WTC11 (cell line): ENCODE results near the gene NTMT1.

Source experiments
- CREB1 ChIP-seq: sonication (generic); formaldehyde crosslinking; IDR thresholded peaks from 2 replicates; pipeline ENCODE4 v1.8.0; 2023; ENCODE audit warnings: mild to moderate bottlenecking, missing genetic modification reagents
- GABPB1 ChIP-seq: sonication (generic); formaldehyde crosslinking; IDR thresholded peaks from 2 replicates; pipeline ENCODE4 v1.8.1; 2023; ENCODE audit warnings: mild to moderate bottlenecking, missing genetic modification reagents
- JUN ChIP-seq: sonication (generic); formaldehyde crosslinking; IDR thresholded peaks from 2 replicates; pipeline ENCODE4 v1.8.0; 2023; ENCODE audit warnings: mild to moderate bottlenecking, missing genetic modification reagents
- SP1 ChIP-seq: sonication (generic); formaldehyde crosslinking; conservative IDR thresholded peaks from 2 replicates; pipeline ENCODE4 v1.8.1; 2022; ENCODE audit warnings: missing genetic modification reagents
- TP53 ChIP-seq: sonication (generic); formaldehyde crosslinking; IDR thresholded peaks from 2 replicates; pipeline ENCODE4 v1.8.1; 2023; ENCODE audit warnings: mild to moderate bottlenecking, missing genetic modification reagents
- TF ChIP-seq, protein P1 (sequence below): fragments of 200-600 bp; IDR thresholded peaks from 2 replicates; pipeline ENCODE4 v1.8.0; 2022; ENCODE audit warnings: antibody characterized with exemption
- TF ChIP-seq, protein P2 (sequence below): sonication (generic); formaldehyde crosslinking; IDR thresholded peaks from 2 replicates; pipeline ENCODE4 v1.8.0; 2022; ENCODE audit warnings: mild to moderate bottlenecking, missing genetic modification reagents
- TF ChIP-seq, protein P3 (sequence below): sonication (generic); formaldehyde crosslinking; IDR thresholded peaks from 2 replicates; pipeline ENCODE4 v1.8.1; 2022; ENCODE audit warnings: low read depth, missing genetic modification reagents, borderline replicate concordance
- TF ChIP-seq, protein P4 (sequence below): fragments of 250-450 bp; sonication (Bioruptor Pico); IDR thresholded peaks from 2 replicates; pipeline ENCODE4 v1.9.0; 2021; ENCODE audit warnings: mild to moderate bottlenecking

DNA sequence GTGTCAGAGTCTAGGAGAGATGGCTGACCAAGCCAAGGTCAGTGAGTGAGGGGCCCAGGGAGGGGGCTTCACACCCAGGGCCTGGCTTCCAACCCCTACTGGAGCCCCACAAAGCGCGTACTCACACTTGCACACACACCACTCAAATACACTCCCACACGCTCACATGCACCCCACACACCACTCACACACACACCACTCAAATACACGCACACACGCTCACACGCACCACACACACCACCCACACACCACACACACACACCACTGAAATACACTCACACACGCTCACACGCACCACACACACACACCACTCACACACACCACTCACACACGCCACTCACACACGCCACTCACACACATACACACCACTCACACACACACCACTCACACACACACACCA lies 21.7 kb downstream of the NTMT1 start:
- TF ChIP-seq, protein P1, sequence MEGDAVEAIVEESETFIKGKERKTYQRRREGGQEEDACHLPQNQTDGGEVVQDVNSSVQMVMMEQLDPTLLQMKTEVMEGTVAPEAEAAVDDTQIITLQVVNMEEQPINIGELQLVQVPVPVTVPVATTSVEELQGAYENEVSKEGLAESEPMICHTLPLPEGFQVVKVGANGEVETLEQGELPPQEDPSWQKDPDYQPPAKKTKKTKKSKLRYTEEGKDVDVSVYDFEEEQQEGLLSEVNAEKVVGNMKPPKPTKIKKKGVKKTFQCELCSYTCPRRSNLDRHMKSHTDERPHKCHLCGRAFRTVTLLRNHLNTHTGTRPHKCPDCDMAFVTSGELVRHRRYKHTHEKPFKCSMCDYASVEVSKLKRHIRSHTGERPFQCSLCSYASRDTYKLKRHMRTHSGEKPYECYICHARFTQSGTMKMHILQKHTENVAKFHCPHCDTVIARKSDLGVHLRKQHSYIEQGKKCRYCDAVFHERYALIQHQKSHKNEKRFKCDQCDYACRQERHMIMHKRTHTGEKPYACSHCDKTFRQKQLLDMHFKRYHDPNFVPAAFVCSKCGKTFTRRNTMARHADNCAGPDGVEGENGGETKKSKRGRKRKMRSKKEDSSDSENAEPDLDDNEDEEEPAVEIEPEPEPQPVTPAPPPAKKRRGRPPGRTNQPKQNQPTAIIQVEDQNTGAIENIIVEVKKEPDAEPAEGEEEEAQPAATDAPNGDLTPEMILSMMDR = no peak
- TF ChIP-seq, protein P2, sequence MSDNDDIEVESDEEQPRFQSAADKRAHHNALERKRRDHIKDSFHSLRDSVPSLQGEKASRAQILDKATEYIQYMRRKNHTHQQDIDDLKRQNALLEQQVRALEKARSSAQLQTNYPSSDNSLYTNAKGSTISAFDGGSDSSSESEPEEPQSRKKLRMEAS (CRISPR knock-in tag) = no peak
- TF ChIP-seq, protein P3, sequence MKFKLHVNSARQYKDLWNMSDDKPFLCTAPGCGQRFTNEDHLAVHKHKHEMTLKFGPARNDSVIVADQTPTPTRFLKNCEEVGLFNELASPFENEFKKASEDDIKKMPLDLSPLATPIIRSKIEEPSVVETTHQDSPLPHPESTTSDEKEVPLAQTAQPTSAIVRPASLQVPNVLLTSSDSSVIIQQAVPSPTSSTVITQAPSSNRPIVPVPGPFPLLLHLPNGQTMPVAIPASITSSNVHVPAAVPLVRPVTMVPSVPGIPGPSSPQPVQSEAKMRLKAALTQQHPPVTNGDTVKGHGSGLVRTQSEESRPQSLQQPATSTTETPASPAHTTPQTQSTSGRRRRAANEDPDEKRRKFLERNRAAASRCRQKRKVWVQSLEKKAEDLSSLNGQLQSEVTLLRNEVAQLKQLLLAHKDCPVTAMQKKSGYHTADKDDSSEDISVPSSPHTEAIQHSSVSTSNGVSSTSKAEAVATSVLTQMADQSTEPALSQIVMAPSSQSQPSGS (CRISPR knock-in tag) = no peak
- no peak for TF ChIP-seq GABPB1 (CRISPR knock-in tag)
- TF ChIP-seq JUN (CRISPR knock-in tag) = no peak
- no peak for TF ChIP-seq TP53 (CRISPR knock-in tag)
- no peak for TF ChIP-seq SP1 (CRISPR knock-in tag)
- TF ChIP-seq, protein P4, sequence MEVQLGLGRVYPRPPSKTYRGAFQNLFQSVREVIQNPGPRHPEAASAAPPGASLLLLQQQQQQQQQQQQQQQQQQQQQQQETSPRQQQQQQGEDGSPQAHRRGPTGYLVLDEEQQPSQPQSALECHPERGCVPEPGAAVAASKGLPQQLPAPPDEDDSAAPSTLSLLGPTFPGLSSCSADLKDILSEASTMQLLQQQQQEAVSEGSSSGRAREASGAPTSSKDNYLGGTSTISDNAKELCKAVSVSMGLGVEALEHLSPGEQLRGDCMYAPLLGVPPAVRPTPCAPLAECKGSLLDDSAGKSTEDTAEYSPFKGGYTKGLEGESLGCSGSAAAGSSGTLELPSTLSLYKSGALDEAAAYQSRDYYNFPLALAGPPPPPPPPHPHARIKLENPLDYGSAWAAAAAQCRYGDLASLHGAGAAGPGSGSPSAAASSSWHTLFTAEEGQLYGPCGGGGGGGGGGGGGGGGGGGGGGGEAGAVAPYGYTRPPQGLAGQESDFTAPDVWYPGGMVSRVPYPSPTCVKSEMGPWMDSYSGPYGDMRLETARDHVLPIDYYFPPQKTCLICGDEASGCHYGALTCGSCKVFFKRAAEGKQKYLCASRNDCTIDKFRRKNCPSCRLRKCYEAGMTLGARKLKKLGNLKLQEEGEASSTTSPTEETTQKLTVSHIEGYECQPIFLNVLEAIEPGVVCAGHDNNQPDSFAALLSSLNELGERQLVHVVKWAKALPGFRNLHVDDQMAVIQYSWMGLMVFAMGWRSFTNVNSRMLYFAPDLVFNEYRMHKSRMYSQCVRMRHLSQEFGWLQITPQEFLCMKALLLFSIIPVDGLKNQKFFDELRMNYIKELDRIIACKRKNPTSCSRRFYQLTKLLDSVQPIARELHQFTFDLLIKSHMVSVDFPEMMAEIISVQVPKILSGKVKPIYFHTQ (CRISPR knock-in tag) = no peak
- TF ChIP-seq CREB1 (CRISPR knock-in tag) = no peak
